ENCODE measurements around the gene TPP2.

Gene TPP2

DNA sequence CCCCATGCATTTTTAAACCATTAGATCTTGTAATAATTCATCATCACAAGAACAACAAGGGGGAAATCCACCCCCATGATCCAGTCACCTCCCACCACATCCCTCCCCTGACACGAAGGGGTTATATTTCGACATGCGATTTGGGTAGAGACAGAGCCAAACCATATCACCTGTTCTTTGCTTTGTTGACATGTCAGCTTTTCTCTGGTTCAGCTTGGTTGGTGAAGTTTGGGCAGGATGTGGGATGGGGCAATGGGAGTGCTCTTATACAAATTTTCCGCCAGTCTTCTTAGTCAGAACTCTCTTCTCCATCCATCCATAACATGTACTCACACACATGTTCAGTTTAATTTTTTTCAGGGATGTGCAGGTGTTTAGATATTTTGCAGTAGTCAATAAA lies 12.9 kb downstream of the TPP2 start:
- Histone ChIP-seq H3K9me3 (ENCODE audit: low read length) (no peaks in the 10 kb centered on the region), H2AFZ (ENCODE audit: low read length) (no peak overlapping the region), H3K79me2 (ENCODE audit: insufficient read depth, low read length) (peaks cover 42% of the 10 kb centered on the region), H4K20me1 (ENCODE audit: insufficient read depth, low read length) (peaks cover 4% of the 10 kb centered on the region; the same call in 1 of the 2 replicates), H3K9me2 (ENCODE audit: low read depth, low read length) (no peaks in the 10 kb centered on the region), H3F3A (ENCODE audit: insufficient read depth, low read length) (no peaks in the 10 kb centered on the region), H3K27me3 (ENCODE audit: insufficient read depth, low read length) (no peaks in the 10 kb centered on the region), H3K4me2 (ENCODE audit: low read length) (no peak overlapping the region), H3K36me3 (ENCODE audit: insufficient read depth, low read length) (peaks cover 94% of the 10 kb centered on the region), H3K9ac (ENCODE audit: low read length) (no peak overlapping the region), H3K4me1 (ENCODE audit: insufficient read depth, low read length, severe bottlenecking) (peaks cover 16% of the 10 kb centered on the region), H3K27ac (ENCODE audit: low read depth, low read length, poor library complexity, severe bottlenecking) (no peak overlapping the region), H3K4me3 (ENCODE audit: low read depth, low read length, poor library complexity, severe bottlenecking) (no peak overlapping the region)
- TF ChIP-seq, protein P1, sequence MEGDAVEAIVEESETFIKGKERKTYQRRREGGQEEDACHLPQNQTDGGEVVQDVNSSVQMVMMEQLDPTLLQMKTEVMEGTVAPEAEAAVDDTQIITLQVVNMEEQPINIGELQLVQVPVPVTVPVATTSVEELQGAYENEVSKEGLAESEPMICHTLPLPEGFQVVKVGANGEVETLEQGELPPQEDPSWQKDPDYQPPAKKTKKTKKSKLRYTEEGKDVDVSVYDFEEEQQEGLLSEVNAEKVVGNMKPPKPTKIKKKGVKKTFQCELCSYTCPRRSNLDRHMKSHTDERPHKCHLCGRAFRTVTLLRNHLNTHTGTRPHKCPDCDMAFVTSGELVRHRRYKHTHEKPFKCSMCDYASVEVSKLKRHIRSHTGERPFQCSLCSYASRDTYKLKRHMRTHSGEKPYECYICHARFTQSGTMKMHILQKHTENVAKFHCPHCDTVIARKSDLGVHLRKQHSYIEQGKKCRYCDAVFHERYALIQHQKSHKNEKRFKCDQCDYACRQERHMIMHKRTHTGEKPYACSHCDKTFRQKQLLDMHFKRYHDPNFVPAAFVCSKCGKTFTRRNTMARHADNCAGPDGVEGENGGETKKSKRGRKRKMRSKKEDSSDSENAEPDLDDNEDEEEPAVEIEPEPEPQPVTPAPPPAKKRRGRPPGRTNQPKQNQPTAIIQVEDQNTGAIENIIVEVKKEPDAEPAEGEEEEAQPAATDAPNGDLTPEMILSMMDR (IDR thresholded peaks at IDR 0.05; ENCODE audit: low read length), result no peak
- TF ChIP-seq EZH2 (IDR thresholded peaks at IDR 0.05; ENCODE audit: borderline replicate concordance, low read length), result no peak

DNA sequence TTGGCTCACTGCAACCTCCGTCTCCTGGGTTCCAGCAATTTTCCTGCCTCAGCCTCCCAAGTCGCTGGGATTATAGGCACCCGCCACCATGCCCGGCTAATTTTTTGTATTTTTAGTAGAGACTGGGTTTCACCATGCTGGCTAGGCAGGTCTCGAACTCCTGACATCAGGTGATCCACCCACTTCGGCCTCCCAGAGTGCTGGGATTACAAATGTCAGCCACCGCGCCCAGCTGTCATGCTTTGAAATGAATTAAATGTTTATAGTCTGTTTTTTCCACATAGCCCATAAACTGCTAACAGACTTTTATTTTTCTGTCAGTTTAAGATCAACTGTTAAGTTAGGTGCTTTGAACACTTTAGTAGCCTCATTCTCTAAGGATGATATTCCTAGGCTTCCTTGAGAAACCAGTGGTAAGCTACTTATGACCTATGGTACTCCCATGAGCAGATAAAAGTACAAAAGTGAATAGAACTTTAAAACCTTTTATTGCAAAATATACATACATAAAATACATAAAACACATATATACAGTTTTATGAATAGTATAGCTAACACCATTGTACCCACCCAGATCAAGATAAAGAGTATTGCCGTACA lies 13.6 kb downstream of the TPP2 start:
- peaks cover 16% of the 10 kb centered on the region for H3K4me1 ChIP-seq (ENCODE audit: insufficient read depth, low read length, severe bottlenecking)
- H3K27me3 ChIP-seq (ENCODE audit: insufficient read depth, low read length), result no peaks in the 10 kb centered on the region
- H3F3A ChIP-seq (ENCODE audit: insufficient read depth, low read length), result no peaks in the 10 kb centered on the region
- H3K4me2 ChIP-seq (ENCODE audit: low read length), result no peak overlapping the region
- H3K9ac ChIP-seq (ENCODE audit: low read length), result no peak overlapping the region
- H3K9me3 ChIP-seq (ENCODE audit: low read length), result no peaks in the 10 kb centered on the region
- H3K36me3 ChIP-seq (ENCODE audit: insufficient read depth, low read length), result peaks cover 94% of the 10 kb centered on the region
- H3K4me3 ChIP-seq (ENCODE audit: low read depth, low read length, poor library complexity, severe bottlenecking), result no peak overlapping the region
- TF ChIP-seq, protein P1 (IDR thresholded peaks at IDR 0.05; ENCODE audit: low read length), result no peak
- no peak for TF ChIP-seq EZH2 (IDR thresholded peaks at IDR 0.05; ENCODE audit: borderline replicate concordance, low read length)
- no peaks in the 10 kb centered on the region for H3K9me2 ChIP-seq (ENCODE audit: low read depth, low read length)
- H3K79me2 ChIP-seq (ENCODE audit: insufficient read depth, low read length), result peaks cover 38% of the 10 kb centered on the region
- H2AFZ ChIP-seq (ENCODE audit: low read length), result no peak overlapping the region
- H4K20me1 ChIP-seq (ENCODE audit: insufficient read depth, low read length), result peaks cover 4% of the 10 kb centered on the region; the same call in 1 of the 2 replicates
- no peak overlapping the region for H3K27ac ChIP-seq (ENCODE audit: low read depth, low read length, poor library complexity, severe bottlenecking)

DNA sequence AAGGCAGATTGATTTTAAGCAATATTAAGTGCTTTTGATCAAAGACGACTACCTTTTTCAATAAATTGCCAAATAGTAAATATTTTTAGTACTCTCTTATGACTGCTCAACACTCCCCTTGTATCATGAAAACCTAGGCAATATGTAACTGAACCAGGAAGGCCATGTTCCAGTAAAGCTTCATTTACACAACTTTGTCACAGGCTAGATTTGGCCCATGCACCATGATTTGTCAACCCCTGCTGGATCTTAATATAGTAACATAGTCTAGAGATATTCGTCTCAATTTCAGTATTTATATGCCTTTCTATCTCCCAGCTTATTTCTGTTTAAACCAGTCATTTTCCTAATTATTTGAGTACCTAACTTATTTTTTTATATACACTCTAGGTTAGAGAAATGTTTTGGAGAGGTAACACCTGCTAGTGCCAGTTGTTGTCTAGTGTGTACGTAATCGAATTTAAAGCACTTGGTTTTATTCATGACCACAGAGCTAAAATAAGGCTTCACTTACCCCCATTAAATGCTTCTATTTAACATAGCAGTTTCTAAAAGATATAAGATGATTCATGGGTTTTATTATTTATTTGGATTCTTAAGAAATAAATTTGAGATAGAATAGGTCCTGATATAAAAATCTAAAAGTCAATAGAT lies 21.0 kb downstream of the TPP2 start:
- no peak overlapping the region for H3K27ac ChIP-seq (ENCODE audit: low read depth, low read length, poor library complexity, severe bottlenecking)
- no peak overlapping the region for H3K4me3 ChIP-seq (ENCODE audit: low read depth, low read length, poor library complexity, severe bottlenecking)
- H3K4me1 ChIP-seq (ENCODE audit: insufficient read depth, low read length, severe bottlenecking), result peaks cover 3% of the 10 kb centered on the region
- H3K9me3 ChIP-seq (ENCODE audit: low read length), result no peaks in the 10 kb centered on the region
- no peaks in the 10 kb centered on the region for H3K27me3 ChIP-seq (ENCODE audit: insufficient read depth, low read length)
- H2AFZ ChIP-seq (ENCODE audit: low read length), result no peak overlapping the region
- H3K36me3 ChIP-seq (ENCODE audit: insufficient read depth, low read length), result peaks cover 98% of the 10 kb centered on the region
- no peaks in the 10 kb centered on the region for H3K9me2 ChIP-seq (ENCODE audit: low read depth, low read length)
- no peaks in the 10 kb centered on the region for H4K20me1 ChIP-seq (ENCODE audit: insufficient read depth, low read length)
- H3F3A ChIP-seq (ENCODE audit: insufficient read depth, low read length), result no peaks in the 10 kb centered on the region
- no peak for TF ChIP-seq EZH2 (IDR thresholded peaks at IDR 0.05; ENCODE audit: borderline replicate concordance, low read length)
- TF ChIP-seq, protein P1 (IDR thresholded peaks at IDR 0.05; ENCODE audit: low read length), result no peak
- peaks cover 12% of the 10 kb centered on the region; the same call in 1 of the 2 replicates for H3K79me2 ChIP-seq (ENCODE audit: insufficient read depth, low read length)
- H3K9ac ChIP-seq (ENCODE audit: low read length), result no peak overlapping the region
- H3K4me2 ChIP-seq (ENCODE audit: low read length), result no peak overlapping the region
